ENCODE measurements around the gene MAST1.

Gene MAST1

DNA sequence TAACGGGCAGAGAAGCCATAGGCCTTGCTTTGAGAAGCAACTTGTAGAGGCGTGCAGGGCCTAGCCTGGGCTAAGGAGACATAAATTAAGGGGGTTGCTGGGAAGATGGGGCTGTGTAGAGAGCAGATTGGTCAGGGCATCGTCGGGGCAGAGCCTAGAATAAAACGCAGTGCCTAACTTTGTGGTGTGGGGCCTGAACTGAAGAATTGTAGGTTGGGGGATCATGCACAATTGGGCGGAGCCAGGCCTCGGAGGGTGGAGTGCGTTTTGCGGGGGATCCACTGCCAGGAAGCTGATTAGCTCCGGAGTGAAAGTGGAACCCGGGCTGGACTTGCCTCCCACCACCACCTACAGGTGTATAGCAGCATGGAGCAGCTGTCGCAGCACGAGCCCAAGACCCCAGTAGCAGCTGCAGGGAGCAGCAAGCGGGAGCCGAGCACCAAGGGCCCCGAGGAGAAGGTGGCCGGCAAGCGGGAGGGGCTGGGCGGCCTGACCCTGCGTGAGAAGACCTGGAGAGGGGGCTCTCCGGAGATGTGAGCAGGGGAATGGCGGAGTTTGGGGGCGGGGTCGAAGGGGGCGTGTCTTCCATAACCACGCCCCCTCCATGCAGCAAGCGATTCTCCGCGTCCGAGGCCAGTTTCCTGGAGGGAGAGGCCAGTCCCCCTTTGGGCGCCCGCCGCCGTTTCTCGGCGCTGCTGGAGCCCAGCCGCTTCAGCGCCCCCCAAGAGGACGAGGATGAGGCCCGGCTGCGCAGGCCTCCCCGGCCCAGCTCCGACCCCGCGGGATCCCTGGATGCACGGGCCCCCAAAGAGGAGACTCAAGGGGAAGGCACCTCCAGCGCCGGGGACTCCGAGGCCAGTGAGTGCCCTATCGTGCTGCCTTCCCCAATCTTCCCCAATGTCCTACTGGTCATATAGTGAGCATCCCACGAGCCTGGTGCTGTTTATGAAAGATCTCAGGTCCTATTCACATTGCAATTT, 29.1 kb downstream of the MAST1 start:
- DNase-seq (ENCODE audit: low read depth in 1 of 2, low spot score in 1 of 2), result peak; percentile 31 to 59

GRCh38 chr19:12868540-12869112, 30.3 kb downstream of the MAST1 start:
- DNase-seq (ENCODE audit: low read depth in 1 of 2, low spot score in 1 of 2), result no peak

DNA sequence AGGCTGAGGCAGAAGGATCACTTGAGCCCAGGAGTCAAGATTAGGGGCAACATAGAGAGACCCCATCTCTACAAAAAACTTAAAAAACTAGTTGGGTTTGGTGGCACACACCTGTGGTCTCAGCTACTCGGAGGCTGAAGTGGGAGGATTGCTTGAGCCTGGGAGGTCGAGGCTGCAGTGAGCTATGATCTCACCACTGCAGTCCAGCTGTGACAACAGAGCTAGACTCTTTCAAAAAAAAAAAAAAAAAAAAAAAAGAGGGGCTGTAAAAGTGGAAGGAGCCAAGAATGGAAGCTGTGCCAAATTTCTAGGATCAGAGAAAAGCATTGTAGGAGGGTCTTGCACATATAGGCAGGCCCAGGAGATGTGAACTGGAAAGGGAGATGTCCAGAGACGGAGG, 33.4 kb downstream of the MAST1 start:
- no peak for DNase-seq (ENCODE audit: low read depth in 1 of 2, low spot score in 1 of 2)

DNA sequence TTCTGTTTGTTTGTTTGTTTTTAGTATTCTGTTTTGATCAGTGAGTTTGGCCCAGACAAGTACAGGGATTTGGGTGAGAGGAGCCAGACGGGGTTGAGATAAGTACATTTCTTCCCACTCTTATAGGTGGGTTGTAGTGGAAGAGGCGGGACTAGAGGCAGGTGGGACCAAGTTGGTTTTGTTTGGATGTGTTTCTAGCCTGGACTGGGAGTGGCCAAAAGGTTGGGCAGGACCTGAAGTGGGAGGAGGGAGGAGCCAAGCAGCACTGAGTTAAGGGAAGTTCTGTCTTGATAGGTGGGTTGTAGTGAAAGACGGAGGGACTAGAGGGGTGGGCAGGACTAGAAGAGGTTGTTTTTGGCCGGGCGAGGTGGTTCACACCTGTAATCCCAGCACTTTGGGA, 33.9 kb downstream of the MAST1 start:
- no peak for DNase-seq (ENCODE audit: low read depth in 1 of 2, low spot score in 1 of 2)

DNA sequence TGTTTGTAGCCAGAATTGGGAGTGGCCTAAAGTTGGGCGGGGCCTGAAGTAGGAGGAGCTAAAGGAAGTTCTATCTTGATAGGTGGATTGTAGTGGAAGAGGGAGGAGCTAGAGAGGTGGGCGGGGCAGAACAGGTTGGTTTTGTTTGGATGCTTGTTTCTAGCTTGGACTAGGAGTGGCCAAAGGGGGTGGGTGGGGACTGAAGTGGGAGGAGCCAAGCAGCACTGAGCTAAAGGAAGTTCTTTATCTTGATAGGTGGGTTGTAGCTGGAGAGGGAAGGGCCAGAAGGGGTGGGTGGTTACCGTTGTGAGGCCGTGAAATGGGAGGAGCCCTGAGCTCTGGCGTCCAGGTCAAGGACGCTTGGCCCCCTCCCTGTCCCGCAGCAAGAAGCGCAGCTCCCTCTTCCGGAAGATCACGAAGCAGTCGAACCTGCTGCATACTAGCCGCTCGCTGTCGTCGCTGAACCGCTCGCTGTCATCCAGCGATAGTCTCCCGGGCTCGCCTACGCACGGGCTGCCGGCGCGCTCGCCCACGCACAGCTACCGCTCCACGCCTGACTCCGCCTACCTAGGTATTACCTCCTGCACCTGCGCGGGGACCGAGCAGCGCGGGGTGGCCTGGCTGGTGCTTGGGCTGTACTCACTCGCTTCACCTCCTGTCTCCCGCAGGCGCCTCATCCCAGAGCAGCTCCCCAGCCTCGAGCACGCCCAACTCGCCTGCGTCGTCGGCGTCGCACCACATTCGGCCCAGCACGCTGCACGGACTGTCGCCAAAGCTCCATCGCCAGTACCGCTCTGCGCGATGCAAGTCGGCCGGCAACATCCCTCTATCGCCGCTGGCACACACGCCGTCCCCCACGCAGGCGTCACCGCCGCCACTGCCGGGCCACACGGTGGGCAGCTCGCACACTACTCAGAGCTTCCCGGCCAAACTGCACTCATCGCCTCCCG, 34.9 kb downstream of the MAST1 start:
- DNase-seq (ENCODE audit: low read depth in 1 of 2, low spot score in 1 of 2), result no peak

DNA sequence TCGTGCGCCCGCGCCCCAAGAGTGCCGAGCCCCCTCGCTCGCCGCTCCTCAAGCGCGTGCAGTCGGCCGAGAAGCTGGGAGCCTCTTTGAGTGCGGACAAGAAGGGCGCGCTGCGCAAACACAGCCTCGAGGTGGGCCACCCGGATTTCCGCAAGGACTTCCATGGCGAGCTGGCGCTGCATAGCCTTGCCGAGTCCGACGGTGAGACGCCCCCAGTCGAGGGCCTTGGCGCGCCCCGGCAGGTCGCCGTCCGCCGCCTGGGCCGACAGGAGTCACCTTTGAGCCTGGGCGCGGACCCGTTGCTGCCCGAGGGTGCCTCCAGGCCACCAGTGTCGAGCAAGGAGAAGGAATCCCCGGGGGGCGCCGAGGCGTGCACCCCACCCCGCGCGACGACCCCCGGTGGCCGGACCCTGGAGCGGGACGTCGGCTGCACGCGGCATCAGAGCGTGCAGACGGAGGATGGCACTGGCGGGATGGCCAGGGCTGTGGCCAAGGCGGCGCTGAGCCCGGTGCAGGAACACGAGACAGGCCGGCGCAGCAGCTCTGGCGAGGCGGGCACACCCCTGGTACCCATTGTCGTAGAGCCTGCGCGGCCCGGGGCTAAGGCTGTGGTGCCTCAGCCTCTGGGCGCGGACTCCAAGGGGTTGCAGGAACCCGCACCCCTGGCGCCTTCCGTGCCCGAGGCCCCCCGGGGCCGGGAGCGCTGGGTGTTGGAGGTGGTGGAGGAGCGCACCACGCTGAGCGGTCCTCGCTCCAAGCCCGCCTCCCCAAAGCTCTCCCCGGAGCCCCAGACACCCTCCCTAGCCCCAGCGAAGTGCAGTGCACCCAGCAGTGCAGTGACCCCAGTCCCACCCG, 35.8 kb downstream of the MAST1 start:
- DNase-seq (ENCODE audit: low read depth in 1 of 2, low spot score in 1 of 2), result no peak

GRCh38 chr19:12875086-12875485, 36.8 kb downstream of the MAST1 start:
- DNase-seq (ENCODE audit: low read depth in 1 of 2, low spot score in 1 of 2), result no peak

DNA sequence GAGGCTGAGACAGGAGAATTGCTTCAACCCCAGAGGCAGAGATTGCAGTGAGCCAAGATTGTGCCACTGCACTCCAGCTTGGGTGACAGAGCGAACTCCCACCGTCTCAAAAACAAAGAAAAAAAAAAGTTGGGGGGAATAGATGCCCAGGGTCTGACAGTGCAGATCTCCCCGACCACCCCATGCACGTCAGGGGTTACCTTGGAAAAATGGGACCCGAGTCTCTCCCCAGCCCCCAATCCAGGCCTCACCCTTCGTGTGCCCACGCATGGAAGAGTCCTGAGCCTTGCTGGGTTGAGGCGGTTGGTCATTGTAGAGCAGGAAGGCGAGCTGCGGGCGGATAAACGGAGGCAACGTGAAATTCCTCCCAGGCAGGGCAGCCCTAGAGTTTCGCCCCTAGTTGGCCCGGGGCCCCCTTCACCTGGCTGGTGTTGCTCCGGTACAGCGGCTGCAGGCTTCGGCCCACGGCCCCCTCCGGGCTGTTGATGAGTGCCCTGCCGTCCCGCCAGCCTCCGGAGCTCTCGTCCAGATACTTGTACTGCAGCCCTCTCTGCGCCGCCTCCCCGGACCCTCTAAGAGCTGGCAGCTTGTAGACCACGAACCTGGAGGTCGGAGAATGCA, 42.3 kb downstream of the MAST1 start:
- no peak for DNase-seq (ENCODE audit: low read depth in 1 of 2, low spot score in 1 of 2)

GRCh38 chr19:12881172-12881808, 43.0 kb downstream of the MAST1 start, which contains the start of gene DNASE2:
TSS of gene DNASE2 (minus strand) at chr19:12881449. CDS start at chr19:12881375, 74 bp downstream.
- DNase-seq (ENCODE audit: low read depth in 1 of 2, low spot score in 1 of 2), result peak; percentile 73 to 84

DNA sequence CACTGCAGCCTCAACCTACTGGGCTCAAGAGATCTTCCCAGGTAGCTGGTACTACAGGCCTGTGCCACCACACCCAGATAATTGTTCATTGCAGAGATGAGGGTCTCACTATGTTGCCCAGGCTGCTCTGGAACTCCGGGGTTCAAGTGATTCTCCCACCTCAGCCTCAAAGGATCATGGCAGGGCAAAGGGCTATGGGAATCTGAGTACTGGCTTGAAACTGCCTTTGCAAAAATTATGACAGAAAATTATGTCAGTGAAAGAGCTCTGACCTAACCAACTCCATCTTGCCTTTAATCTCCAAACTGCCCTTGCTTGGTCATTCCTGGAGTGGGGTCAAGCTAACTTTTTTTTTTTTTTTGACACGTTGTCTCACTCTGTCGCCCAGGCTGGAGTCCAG, 44.3 kb downstream of the MAST1 start:
- DNase-seq (ENCODE audit: low read depth in 1 of 2, low spot score in 1 of 2), result no peak

- DNase-seq (ENCODE audit: low read depth in 1 of 2, low spot score in 1 of 2), result no peak
These were observed 45.9 kb downstream of the MAST1 start for GRCh38 chr19:12884202-12884601.

DNA sequence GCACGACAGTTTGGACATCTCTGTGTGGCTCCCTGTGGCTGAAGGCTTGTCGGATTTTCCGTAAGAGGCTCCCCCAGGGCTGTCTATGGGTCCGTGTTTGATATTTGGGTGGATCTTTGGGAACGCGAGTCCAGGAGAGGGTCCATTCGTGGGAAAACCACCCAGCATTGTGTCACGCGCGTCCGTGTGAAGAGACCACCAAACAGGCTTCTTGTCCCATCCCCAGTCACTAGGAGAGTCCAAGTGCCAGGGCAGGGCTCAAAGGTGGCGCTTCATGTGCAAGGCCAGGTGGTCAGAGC, 46.3 kb downstream of the MAST1 start:
- no peak for DNase-seq (ENCODE audit: low read depth in 1 of 2, low spot score in 1 of 2)

- DNase-seq (ENCODE audit: low read depth in 1 of 2, low spot score in 1 of 2), result peak; percentile 75 to 82
These were observed 46.8 kb downstream of the MAST1 start for GRCh38 chr19:12884926-12885748.

DNA sequence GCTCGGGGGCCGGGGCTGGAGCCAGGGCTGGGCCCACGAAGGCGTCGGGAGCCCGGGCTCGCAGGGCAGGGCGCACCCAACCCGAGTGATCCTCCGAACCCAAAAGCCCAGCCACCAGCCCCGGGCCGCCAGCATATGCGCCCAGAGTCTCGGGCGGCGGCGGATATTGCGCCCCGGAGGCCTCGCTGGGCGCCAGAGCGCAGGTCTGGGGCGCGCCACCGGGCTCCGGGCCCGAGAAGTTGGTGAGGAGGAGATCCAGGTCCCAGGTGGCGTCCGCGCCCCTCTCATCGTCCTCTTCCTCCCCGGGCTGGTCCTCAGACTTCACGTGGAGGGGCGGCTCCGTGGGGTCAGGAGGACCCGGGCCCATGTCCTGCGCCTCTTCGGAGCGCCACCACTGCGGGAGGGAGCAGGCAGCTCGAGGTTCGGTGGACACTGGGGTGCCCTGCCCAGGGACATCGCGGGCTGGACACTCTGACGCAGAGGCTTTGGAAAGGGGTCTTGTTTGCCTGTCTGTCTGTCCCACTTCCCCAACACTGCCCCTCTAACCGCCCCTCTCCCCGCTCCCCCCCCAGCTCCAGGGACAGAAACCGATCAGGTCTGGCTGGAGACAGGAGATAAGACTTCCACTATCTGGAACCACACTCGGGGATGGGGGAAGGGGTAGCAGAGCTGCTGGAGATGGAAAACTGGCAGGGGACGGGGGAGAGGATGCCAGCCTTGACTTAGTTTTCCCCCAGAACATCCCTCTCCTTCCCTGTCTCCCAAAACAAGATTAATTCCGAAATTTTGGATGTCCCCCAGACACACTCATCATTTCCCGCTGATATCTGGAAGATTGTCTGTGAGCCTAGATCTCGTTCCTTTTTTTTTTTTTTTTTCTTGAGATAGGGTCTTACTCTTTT, 47.7 kb downstream of the MAST1 start:
- no peak for DNase-seq (ENCODE audit: low read depth in 1 of 2, low spot score in 1 of 2)

GRCh38 chr19:12886651-12886968, 48.3 kb downstream of the MAST1 start:
- DNase-seq (ENCODE audit: low read depth in 1 of 2, low spot score in 1 of 2), result no peak

GRCh38 chr19:12886969-12887747, 48.8 kb downstream of the MAST1 start, which contains the start of gene KLF1:
TSS of gene KLF1 (minus strand) at chr19:12887201. CDS start at chr19:12887140, 61 bp downstream.
- DNase-seq (ENCODE audit: low read depth in 1 of 2, low spot score in 1 of 2), result no peak

- no peak for DNase-seq (ENCODE audit: low read depth in 1 of 2, low spot score in 1 of 2)
These were observed 49.8 kb downstream of the MAST1 start for GRCh38 chr19:12888006-12888603.

Data from activated CD4-positive, alpha-beta T cell treated with anti-CD3 and anti-CD28 coated beads, Interleukin-2, amount 50 U/mL, for 24 hours (primary cell).